ENCODE measurements around the gene LEO1.
"Not testable (repeated sequence)": the region's sequence is repeated elsewhere in the genome, so short reads cannot be mapped to it uniquely, and the experiment has no call there.

GRCh38 chr15:52003089-52003488 lies 31.5 kb upstream of the LEO1 start:
- TF ChIP-seq CTCF, POLR2A (IDR thresholded peaks at IDR 0.05): not testable (repeated sequence)

Measured in stomach (tissue), 4 donors.